KG1 (cell line): ENCODE data around the gene ZNF813.

Source experiments
- DNase-seq: peaks from one replicate; lab custom pipeline; 2025; lab: John Stamatoyannopoulos, UW

The ZNF813 gene

DNA sequence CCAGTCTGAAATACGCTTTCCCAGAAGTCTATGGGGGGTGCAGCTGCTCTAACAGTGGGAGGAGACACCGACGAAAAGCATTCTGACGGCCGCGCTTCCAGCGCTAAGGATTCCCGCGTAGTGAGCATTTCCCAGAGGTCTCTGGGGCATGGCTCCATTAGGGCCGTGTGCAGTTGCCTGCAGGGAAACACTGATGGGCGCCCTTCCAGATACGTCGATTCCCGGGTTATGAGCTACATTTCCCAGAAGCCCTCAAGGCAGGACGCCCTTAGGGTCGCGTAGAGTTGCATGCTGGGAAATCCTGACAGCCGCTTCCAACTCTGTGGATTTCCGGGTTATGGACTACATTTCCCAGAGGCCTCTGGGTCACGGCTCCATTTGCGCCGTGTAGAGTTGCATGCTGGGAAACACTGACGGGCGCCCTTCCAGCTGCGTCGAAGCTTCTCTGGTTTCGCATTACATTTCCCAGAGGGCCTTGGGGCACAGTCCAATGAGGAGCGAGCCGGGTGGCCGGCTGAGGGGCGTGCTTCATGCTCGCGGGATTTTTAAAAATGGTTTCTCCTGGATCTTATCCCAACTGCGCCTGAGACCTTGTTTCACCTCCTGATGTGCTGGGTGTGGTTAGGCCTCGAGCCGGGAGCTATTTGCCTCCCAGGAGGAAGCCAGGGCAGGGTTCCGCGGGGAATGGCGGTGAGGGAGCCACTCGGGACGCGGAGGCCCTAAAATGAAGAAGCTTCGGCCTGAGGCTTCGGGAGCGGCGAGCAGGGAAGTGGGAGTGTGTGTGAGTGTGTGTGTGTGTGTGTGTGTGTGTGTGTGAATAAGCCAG lies 53.2 kb downstream of the ZNF813 start:
- peak; percentile 95 for DNase-seq

DNA sequence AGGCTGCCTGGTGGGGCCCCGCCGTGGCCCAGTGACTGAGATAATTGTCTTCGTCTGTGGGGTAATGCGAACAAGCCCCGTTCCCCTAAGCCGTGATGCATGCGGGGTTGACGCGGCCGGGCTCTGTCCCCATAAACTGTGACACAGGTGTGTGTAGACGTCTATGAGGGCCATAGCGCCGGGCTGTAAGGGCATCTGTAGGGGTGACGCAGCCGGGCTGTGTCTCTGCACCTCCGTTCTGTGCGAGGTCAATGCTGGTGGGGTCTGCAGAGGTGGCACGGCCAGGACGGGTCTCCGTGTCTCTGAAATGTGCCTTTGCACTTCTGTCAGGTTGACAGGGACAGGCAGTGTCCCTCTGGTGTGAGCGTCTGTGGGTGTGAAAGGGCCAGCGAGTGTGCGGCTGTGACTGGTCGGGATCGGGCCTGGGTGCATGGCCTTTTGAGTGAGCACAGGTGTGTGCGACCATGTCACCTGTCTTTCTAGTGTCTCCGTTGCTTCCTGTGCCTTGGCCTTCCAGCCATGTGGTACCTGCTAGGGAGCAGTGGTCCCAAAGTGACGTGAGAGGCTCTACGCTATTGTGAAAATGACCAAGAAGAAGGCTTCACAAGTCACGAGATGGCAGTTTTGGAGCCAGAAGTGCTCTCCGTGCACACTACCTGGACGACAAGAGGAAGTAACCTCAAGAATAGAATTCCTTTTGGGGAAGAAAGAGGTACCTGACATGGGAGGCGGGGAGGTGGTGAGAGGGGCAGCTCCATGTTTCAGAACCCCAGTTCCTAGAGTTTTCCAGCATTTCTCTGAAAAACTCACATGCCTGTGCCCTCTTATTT lies 54.1 kb downstream of the ZNF813 start:
- no peak for DNase-seq

DNA sequence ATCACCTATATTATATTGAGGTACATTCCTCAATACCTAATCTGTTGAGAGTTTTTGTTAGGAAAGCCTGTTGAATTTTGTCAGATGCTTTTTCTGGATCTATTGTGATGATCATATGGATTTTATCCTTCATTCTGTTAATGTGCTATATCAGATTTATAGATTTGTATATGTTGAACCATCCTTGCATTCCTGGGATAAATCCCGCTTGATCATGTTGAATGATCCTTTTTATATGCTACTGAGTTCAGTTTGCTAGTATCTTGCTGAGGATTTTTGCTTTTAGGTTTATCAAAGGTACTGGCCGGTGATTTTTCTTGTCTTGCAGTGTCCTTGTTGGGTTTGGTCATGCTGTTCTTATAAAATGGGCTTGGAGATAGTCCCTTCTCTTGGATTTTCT lies 58.4 kb downstream of the ZNF813 start:
- DNase-seq: no peak

DNA sequence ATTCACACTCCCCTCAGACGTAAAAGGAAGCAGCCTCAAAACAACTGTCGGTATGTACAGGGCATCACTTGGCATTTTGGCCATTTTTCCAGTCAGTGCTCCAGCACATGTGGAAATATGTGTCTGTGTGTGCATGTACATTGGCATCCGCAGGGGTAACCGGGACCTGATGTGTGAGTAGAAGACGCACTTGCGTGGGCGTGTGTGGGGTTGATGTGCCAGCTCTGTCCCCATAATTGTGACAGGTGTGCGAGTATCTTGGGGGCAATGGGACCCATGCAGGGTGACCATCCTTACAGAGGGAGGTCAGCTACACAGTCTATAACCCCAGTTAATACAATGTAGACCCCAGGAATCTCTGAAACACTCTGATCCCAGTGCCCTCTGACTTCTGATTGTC lies 63.1 kb downstream of the ZNF813 start:
- DNase-seq: no peak

DNA sequence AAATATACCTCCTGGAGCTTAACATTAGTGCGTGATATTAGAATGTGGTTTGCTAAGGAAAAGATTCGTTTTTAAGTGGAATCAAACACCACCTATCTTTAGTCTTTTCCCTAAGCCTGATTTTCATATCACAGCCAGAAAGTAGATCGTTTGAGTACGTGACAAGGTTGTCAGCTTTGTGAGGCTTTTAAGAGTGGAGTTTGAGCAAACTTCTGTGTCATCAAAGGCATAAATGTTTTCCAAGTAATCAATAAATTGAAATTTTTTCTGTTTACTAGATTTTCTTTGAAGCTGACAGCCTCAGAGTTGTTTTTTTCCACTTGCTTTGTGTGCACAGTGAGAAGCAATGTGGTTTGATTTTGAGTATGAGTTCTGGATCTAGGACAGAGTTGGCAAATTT lies 63.9 kb downstream of the ZNF813 start:
- no peak for DNase-seq

DNA sequence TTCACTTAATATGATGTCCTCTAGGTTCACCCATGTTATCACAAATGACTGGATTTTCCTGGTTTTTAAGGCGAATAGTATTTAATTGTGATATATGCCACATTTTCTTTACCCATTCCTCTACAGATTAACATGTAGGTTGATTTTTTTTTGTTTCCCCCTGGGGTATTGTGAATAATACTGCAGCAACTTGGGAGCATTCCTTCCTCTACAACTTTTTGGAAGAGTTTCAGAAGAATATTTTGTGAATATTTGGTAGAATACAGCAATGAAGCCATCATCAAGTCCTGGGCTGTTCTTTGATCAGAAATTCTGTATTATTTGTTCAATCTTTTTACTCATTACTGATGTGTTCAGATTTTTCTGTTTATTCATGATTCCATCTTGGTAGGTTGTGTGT lies 64.8 kb downstream of the ZNF813 start:
- DNase-seq: no peak

DNA sequence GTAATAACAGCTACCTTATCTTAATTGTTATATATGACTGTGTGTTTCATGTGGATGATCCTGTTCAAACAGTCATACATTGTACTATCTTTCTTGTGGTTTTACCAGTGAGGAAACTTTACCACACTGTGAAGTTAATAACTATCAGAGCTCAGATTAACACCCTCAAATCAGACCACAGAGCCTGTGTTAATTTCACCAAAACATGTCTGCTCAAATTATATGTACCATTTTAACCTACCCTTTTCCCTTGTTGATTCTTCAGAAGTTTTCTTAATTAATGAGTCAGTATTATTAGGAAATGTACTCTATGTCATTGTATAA lies 68.7 kb downstream of the ZNF813 start:
- no peak for DNase-seq

DNA sequence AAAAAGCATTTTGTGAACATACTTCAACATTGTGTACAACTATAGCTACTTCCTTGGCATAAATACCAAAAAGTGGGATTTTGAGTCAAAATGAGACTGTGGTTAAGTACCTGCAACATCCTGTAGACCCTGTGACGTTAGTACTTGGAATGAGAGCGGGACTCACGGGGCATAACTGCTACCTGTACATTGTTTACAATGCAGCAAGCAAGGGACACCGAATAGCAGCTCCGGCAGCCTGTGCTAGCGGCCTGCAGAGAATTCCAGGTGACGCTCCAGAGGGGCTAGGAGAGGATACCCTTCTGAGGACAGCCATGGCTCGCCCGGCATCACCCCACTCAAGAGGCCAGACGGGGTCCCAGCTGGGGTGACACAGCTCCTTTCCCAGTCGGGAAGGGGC lies 69.6 kb downstream of the ZNF813 start:
- no peak for DNase-seq

DNA sequence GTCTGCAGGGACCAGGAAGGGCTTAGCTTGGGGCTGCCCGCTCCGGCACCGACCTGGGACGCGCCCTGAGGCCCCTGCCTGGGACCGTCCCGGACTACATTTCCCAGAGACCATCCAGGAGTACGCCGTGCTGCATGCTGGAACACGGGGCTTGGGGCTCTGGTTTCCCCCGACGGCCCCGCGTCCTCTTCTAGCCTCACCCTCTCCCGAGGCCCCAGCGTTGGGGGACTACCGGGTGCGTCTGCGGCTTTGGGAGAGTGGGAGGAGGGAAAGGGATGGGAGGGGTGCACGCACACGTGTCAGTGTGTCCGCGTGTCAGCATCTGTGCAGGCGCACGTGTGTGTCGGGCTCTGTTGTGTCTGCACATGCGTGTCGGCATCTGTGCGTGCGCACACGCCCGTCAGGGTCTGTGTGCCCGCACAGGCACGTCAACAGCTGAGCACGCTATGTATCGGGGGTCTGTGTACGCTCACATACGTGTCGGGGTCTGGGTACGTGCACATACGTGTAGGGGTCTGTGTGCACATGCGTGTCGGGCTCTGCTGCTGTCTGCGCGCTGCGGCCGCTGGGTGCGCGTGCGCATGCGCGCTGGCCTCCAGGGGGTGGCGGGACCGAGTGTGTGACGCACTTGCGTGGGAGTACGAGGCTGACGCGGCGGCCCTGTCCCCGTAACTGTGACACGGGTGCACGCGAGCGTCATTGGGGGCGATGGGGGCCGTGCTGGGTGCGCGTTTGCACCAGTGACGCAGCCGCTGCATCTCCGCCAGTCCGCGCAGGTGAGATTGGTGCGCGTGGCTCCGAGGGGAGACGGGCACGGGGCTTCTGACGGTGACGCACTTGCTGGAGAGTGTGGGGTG lies 70.2 kb downstream of the ZNF813 start, which contains the start of gene ZNF331:
Gene ZNF331 (plus strand): TSS at position 625 of the 857 bp plus-strand sequence. CDS start 31,232 bp downstream, outside the sequence.
- DNase-seq: peak; percentile 72

DNA sequence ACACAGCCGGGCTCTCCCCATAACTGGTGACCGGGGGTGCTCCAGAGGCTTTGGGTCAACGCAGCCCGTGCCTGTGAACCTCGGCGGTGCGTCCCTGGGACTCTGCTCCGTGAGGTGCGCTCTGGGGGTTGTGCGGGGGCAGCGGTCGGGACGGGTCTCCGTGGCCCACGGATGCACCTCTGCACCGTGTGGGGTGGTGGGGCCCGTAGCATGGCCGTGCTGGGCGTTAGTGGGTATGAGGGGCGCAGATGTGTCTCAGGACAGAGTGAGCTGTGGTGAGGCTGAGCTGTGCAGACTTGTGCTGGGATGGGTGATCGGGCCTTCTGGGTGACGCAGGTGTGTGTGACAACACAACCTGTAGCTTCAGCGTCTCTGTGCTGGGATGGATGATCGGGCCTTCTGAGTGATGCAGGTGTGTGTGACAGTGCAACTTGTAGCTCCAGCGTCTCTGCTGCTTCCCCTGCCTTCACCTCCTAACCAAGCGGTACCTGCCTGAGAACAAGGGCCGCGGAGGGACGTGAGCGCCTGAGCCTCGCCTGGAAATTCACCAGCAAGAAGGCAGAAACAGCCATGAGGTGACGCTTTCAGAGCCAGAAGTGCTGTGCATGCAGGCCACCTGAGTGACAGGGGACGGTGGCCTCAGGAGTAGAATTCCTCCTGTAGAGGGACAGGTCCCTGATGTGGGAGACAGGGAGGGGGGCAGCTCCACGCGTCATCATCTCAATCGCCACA lies 71.0 kb downstream of the ZNF813 start:
- DNase-seq: no peak

DNA sequence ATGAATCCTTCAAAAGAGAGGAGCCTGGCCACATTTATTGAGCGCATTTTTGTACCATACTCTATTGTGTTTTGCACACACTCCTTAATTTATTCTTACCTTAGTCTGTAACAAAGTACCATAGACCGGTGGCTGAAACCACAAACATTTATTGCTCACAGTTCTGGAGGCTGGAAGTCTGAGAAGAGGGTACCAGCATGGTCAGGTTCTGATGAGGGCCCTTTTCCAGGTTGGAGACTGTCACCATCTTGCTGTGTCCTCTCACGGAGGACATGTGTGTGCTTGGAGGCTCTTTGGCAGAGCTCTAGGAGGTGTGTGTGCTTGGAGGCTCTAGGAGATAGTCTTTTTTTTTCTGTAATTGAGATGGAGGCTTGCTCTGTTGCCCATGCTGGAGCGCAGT lies 72.6 kb downstream of the ZNF813 start:
- DNase-seq: no peak

DNA sequence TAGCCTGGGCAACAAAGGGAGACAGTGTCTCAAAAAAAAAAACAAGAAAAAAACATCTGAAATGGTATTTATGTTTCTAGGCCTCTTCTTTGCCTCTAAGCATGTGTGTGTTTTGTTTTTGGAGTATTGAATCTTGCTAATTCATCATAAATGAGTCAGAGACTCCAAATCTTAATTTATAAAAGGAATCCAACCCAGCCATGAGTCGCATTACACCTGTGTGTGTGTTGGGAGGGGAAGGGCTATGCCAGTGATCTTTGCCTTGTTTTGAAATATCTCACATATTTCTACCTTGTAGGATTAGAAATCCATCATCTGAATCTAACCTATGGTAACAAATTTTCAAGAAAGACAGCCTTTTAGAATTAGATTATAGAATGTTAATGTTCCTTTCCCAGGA lies 74.4 kb downstream of the ZNF813 start:
- DNase-seq: no peak

DNA sequence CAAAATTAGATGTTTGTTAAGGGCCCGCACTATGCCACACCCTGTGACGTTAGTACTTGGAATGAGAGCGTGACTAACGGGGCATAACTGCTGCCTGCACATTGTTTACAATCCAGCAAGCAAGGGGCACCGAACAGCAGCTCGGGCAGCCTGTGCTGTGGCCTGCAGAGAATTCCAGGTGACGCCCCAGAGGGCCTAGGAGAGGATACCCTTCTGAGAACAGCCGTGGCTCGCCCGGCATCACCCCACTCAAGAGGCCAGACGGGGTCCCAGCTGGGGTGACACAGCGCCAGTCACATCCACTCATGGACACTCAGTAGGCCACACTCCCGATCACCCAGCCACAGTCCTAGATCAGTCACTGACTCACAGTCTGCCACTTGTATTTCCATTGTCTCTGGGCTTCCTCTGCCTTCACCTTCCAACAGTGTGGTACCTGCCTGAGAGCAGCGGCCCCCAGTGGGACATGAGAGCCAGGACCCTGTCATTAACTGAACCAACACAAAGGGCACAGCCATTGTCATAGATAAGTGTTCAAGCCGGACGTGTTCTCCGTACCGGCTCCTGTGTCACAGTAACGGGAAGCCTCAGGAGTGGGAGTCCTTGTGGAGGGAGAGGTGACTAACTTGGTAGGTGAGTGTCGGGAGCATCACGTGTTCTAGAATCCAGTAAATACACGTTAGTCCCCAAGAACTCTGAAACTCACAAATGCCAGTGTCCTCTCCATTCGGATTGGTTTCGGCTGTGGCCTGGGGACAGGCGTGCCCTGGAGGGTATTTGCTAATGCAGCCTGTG lies 77.9 kb downstream of the ZNF813 start:
- no peak for DNase-seq
